ENCODE results near the gene R3HCC1L. TPM values are rescaled to one million over a fixed set of nuclear protein-coding genes. Genes with fewer than 3 reads are reported as not detected.
A peak's percentile ranks its signal among the peaks of the same experiment; 100 is the strongest.

R3HCC1L gene
- polyA plus RNA-seq (2011; rRNA removed) (13.8 and 15.2 TPM in 2 replicates), polyA plus RNA-seq (2017; fragmentation: RNase III; extraction: RNeasy Plus Mini Kit Qiagen cat#74134 plus additional on column Dnase treatment) (11.0 to 11.9 TPM (median 11.4 TPM) in 3 replicates), polyA minus RNA-seq (2011; rRNA and poly(A)+ RNA removed) (10.9 and 13.2 TPM in 2 replicates)
- 4.7 and 4.8 TPM in 2 replicates for polyA plus RNA-seq (2012; cell fraction: cytosol; rRNA removed)
- 3.0 and 5.1 TPM in 2 replicates for polyA plus RNA-seq (2012; cell fraction: nucleus; rRNA removed)

DNA sequence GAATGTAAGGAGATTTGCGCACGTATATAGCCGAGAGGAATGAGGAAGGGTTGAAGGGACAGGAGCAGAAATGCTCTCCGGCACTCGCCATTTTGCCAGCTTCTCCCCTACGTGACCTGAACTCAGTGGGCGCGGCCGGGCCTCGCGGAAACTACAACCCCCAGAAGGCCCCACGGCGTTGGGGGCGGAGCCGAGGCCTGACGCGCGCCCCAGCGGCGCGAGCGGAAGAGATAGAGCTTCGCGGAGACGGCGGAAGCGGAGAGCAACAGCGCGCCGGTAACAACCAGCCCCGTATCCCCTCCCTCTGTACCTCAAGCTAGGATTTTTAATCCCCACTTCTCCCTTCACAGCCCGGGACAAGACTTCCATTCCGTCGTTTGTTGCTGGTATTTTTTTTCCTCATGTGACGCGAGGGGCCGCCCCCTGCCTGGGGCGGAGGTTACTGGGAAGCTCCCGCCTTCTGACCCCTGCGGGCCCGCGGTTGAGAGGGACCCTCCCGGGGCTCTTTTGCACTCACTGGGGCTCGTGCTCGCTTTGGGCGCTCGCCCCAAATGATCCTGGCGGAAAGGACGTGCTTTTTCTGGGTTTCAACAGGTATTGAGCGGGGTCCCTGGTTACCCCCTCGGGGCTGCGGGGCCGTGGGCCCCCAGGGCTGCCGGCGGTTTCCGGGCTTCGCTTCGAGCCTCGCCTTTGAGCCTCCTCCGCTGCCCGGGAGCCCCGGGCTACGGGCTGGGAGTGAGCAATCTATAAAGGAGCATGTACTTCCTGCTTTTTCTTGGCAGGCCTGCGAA is at the start of gene R3HCC1L:
Gene R3HCC1L, plus strand, starts transcription at position 227 of the 791 bp plus-strand sequence. CDS start 73,458 bp downstream, outside the sequence.
- H3K27ac ChIP-seq: peak within 1 kb of the TSS; percentile 89 to 99
- CTCF ChIA-PET: interaction anchor here (0.5 to 1.4 kb wide), 7 partner anchors 10 to 670 kb away, joined by 3 to 4 read pairs (median 3); no protein-coding TSS in a partner anchor

DNA sequence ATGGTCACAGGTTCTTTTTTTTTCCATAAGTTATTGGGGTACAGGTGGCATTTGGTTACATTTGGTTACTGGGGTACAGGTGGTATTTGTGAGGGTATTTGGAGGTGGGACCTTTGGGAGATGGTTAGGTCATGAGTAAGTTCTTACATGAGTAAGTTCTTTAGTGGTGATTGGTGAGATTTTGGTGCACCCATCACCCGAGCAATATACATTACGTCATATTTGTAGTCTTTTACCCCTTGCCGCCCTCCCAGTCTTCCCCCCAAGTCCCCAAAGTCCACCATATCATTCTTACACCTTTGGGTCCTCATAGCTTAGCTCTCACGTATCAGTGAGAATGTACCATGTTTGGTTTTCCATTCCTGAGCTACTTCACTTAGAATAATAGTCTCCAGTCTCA is 49.2 kb upstream of the R3HCC1L start:
- no peak for ATAC-seq
- H3K27ac ChIP-seq: no peak overlapping the region
- no peaks in the 10 kb centered on the region for H3K9me3 ChIP-seq
- no peaks in the 10 kb centered on the region for H3K4me1 ChIP-seq
- no peak overlapping the region for H3K4me2 ChIP-seq
- no peak overlapping the region for H3K4me3 ChIP-seq
- WGBS (ENCODE audit: missing lambda C conversion rate): 2% methylated on average over 4 of the region's 4 CpGs
- ChIA-PET POLR2A (no interaction called here), CTCF (interaction anchor here (1.1 kb wide), 1 partner anchor 170 kb away, joined by 3 read pairs; no protein-coding TSS in a partner anchor)
- no peak for DNase-seq (ENCODE audit: low read depth in 1 of 2, low spot score in 1 of 2)
- FAIRE-seq: no peak
- TF ChIP-seq MAZ (IDR thresholded peaks at IDR 0.05; ENCODE audit: borderline replicate concordance, low read depth, low read length) (no peak), EP300 (IDR thresholded peaks at IDR 0.05) (no peak), JUNB (IDR thresholded peaks at IDR 0.05) (no peak), FOSB (CRISPR knock-in tag; IDR thresholded peaks at IDR 0.05) (no peak), POLR2AphosphoS2 (conservative IDR thresholded peaks at IDR 0.05; ENCODE audit: low read length) (no peak), CHD2 (IDR thresholded peaks at IDR 0.05; ENCODE audit: low read length, partially characterized antibody) (no peak)
- TF ChIP-seq, protein P1, sequence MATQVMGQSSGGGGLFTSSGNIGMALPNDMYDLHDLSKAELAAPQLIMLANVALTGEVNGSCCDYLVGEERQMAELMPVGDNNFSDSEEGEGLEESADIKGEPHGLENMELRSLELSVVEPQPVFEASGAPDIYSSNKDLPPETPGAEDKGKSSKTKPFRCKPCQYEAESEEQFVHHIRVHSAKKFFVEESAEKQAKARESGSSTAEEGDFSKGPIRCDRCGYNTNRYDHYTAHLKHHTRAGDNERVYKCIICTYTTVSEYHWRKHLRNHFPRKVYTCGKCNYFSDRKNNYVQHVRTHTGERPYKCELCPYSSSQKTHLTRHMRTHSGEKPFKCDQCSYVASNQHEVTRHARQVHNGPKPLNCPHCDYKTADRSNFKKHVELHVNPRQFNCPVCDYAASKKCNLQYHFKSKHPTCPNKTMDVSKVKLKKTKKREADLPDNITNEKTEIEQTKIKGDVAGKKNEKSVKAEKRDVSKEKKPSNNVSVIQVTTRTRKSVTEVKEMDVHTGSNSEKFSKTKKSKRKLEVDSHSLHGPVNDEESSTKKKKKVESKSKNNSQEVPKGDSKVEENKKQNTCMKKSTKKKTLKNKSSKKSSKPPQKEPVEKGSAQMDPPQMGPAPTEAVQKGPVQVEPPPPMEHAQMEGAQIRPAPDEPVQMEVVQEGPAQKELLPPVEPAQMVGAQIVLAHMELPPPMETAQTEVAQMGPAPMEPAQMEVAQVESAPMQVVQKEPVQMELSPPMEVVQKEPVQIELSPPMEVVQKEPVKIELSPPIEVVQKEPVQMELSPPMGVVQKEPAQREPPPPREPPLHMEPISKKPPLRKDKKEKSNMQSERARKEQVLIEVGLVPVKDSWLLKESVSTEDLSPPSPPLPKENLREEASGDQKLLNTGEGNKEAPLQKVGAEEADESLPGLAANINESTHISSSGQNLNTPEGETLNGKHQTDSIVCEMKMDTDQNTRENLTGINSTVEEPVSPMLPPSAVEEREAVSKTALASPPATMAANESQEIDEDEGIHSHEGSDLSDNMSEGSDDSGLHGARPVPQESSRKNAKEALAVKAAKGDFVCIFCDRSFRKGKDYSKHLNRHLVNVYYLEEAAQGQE (IDR thresholded peaks at IDR 0.05): no peak
- TF ChIP-seq, protein P2, sequence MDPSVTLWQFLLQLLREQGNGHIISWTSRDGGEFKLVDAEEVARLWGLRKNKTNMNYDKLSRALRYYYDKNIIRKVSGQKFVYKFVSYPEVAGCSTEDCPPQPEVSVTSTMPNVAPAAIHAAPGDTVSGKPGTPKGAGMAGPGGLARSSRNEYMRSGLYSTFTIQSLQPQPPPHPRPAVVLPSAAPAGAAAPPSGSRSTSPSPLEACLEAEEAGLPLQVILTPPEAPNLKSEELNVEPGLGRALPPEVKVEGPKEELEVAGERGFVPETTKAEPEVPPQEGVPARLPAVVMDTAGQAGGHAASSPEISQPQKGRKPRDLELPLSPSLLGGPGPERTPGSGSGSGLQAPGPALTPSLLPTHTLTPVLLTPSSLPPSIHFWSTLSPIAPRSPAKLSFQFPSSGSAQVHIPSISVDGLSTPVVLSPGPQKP (IDR thresholded peaks at IDR 0.05; ENCODE audit: low read depth, low read length): no peak

More for the DNA sequence above, at the start of gene R3HCC1L:
- Histone ChIP-seq H3K4me2 (peak within 1 kb of the TSS; percentile 88), H3K4me1 (peaks cover 12% of the 10 kb centered on the region; the same call in 2 of the 3 replicates), H3K4me3 (peak within 1 kb of the TSS; percentile 86), H3K9me3 (peaks cover 11% of the 10 kb centered on the region; the same call in 2 of the 3 replicates)
- TF ChIP-seq, protein P3, sequence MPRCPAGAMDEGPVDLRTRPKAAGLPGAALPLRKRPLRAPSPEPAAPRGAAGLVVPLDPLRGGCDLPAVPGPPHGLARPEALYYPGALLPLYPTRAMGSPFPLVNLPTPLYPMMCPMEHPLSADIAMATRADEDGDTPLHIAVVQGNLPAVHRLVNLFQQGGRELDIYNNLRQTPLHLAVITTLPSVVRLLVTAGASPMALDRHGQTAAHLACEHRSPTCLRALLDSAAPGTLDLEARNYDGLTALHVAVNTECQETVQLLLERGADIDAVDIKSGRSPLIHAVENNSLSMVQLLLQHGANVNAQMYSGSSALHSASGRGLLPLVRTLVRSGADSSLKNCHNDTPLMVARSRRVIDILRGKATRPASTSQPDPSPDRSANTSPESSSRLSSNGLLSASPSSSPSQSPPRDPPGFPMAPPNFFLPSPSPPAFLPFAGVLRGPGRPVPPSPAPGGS (IDR thresholded peaks at IDR 0.05): peak; percentile 73; the same call in 2 of the 3 replicates
- no peak for TF ChIP-seq FOSL2 (IDR thresholded peaks at IDR 0.05)
- TF ChIP-seq FOSL2 (CRISPR knock-in tag; IDR thresholded peaks at IDR 0.05): 0 out of 2 replicates have a peak, but pooled peaks have one; percentile 2
- TF ChIP-seq SREBF2 (IDR thresholded peaks at IDR 0.05): no peak
- no peak for TF ChIP-seq CBX8 (IDR thresholded peaks at IDR 0.05)
- no peak for TF ChIP-seq NR3C1 (IDR thresholded peaks at IDR 0.05)
- TF ChIP-seq ZC3H11A (IDR thresholded peaks at IDR 0.05): no peak
- TF ChIP-seq, protein P4, sequence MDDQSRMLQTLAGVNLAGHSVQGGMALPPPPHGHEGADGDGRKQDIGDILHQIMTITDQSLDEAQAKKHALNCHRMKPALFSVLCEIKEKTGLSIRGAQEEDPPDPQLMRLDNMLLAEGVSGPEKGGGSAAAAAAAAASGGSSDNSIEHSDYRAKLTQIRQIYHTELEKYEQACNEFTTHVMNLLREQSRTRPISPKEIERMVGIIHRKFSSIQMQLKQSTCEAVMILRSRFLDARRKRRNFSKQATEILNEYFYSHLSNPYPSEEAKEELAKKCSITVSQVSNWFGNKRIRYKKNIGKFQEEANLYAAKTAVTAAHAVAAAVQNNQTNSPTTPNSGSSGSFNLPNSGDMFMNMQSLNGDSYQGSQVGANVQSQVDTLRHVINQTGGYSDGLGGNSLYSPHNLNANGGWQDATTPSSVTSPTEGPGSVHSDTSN (IDR thresholded peaks at IDR 0.05): 0 out of 2 replicates have a peak, but pooled peaks have one; percentile 17
- TF ChIP-seq ZSCAN20 (CRISPR knock-in tag; IDR thresholded peaks at IDR 0.05): no peak
- no peak for TF ChIP-seq ESRRA (IDR thresholded peaks at IDR 0.05; ENCODE audit: borderline replicate concordance, low read length)
- TF ChIP-seq, protein P5, sequence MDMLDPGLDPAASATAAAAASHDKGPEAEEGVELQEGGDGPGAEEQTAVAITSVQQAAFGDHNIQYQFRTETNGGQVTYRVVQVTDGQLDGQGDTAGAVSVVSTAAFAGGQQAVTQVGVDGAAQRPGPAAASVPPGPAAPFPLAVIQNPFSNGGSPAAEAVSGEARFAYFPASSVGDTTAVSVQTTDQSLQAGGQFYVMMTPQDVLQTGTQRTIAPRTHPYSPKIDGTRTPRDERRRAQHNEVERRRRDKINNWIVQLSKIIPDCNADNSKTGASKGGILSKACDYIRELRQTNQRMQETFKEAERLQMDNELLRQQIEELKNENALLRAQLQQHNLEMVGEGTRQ (IDR thresholded peaks at IDR 0.05): peak; percentile 41; the same call in 1 of the 2 replicates
- no peak for TF ChIP-seq CHD2 (IDR thresholded peaks at IDR 0.05; ENCODE audit: low read length, partially characterized antibody)
- TF ChIP-seq MYC (IDR thresholded peaks at IDR 0.05; ENCODE audit: borderline replicate concordance, low read length): no peak
- TF ChIP-seq, protein P6, sequence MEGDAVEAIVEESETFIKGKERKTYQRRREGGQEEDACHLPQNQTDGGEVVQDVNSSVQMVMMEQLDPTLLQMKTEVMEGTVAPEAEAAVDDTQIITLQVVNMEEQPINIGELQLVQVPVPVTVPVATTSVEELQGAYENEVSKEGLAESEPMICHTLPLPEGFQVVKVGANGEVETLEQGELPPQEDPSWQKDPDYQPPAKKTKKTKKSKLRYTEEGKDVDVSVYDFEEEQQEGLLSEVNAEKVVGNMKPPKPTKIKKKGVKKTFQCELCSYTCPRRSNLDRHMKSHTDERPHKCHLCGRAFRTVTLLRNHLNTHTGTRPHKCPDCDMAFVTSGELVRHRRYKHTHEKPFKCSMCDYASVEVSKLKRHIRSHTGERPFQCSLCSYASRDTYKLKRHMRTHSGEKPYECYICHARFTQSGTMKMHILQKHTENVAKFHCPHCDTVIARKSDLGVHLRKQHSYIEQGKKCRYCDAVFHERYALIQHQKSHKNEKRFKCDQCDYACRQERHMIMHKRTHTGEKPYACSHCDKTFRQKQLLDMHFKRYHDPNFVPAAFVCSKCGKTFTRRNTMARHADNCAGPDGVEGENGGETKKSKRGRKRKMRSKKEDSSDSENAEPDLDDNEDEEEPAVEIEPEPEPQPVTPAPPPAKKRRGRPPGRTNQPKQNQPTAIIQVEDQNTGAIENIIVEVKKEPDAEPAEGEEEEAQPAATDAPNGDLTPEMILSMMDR (IDR thresholded peaks at IDR 0.05): no peak
- TF ChIP-seq PHF8 (IDR thresholded peaks at IDR 0.05; ENCODE audit: borderline replicate concordance, low read depth): peak; percentile 85; the same call in 1 of the 2 replicates
- TF ChIP-seq JUN (IDR thresholded peaks at IDR 0.05): peak; percentile 75 to 85
- no peak for TF ChIP-seq POLR2AphosphoS2 (conservative IDR thresholded peaks at IDR 0.05; ENCODE audit: low read length)
- no peak for TF ChIP-seq RNF2 (IDR thresholded peaks at IDR 0.05; ENCODE audit: borderline replicate concordance, low read depth)
- TF ChIP-seq POLR2A (IDR thresholded peaks at IDR 0.05; ENCODE audit: low read length): peak; percentile 79
- TF ChIP-seq, protein P7, sequence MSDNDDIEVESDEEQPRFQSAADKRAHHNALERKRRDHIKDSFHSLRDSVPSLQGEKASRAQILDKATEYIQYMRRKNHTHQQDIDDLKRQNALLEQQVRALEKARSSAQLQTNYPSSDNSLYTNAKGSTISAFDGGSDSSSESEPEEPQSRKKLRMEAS (IDR thresholded peaks at IDR 0.05): peak; percentile 50; the same call in 1 of the 2 replicates
- peak; percentile 34; the same call in 1 of the 2 replicates for TF ChIP-seq KDM5A (IDR thresholded peaks at IDR 0.05)
- no peak for TF ChIP-seq EHF (CRISPR knock-in tag; IDR thresholded peaks at IDR 0.05)
- no peak for TF ChIP-seq CHD4 (IDR thresholded peaks at IDR 0.05; ENCODE audit: borderline replicate concordance)
- under 1% methylated on average over 58 of the region's 64 CpGs for WGBS (ENCODE audit: missing lambda C conversion rate)
- DNase-seq (ENCODE audit: low read depth in 1 of 2, low spot score in 1 of 2): peak; percentile 81 to 91
- FAIRE-seq: peak; percentile 32
- POLR2A ChIA-PET: interaction anchor here (0.5 to 1.4 kb wide), 7 partner anchors 16 to 1486 kb away, joined by 3 to 6 read pairs (median 3); partner anchors contain the start of gene SLC25A28
- peak; percentile 97 to 99 for ATAC-seq
